GM12892 (cell line): ENCODE results near the gene TMEM138.

Source experiments
- DNase-seq: peaks from one replicate; pipeline ENCODE4 v3.0.0; 2011; ENCODE audit not compliant: insufficient read length
- FAIRE-seq: peaks from 2 replicates; lab custom pipeline; 2011; peaks lifted over from hg19 to GRCh38; lab: Jason Lieb, UNC
- POLR2A ChIP-seq: IDR thresholded peaks from 2 replicates; pipeline ENCODE4 v1.6.1; 2011; ENCODE audit warnings: low read depth, low read length, control low read depth
- POLR2AphosphoS5 ChIP-seq: IDR thresholded peaks from 2 replicates; pipeline ENCODE4 v1.6.1; 2011; ENCODE audit warnings: low read depth, low read length, control low read depth
- TAF1 ChIP-seq: IDR thresholded peaks from 2 replicates; pipeline ENCODE4 v1.6.1; 2011; ENCODE audit warnings: low read depth, mild to moderate bottlenecking, control low read depth, low read length, borderline replicate concordance

TMEM138 gene

GRCh38 chr11:61345170-61345610 lies 17.0 kb upstream of the TMEM138 start:
- TF ChIP-seq POLR2AphosphoS5 (no peak), TAF1 (no peak), POLR2A (no peak)
- DNase-seq (no peak), FAIRE-seq (no peak)

GRCh38 chr11:61345954-61346843 lies 16.0 kb upstream of the TMEM138 start:
- no peak for TF ChIP-seq POLR2A
- no peak for TF ChIP-seq POLR2AphosphoS5
- TF ChIP-seq TAF1, result no peak
- no peak for FAIRE-seq
- no peak for DNase-seq

GRCh38 chr11:61347916-61348461 lies 14.2 kb upstream of the TMEM138 start:
- FAIRE-seq (no peak), DNase-seq (no peak)
- TF ChIP-seq POLR2AphosphoS5 (no peak), TAF1 (no peak), POLR2A (no peak)

- no peak for DNase-seq
- FAIRE-seq, result no peak
- no peak for TF ChIP-seq TAF1
- 0 out of 2 replicates have a peak, but pooled peaks have one; percentile 5 for TF ChIP-seq POLR2AphosphoS5
- TF ChIP-seq POLR2A, result no peak
Observed at GRCh38 chr11:61349189-61349751, 12.9 kb upstream of the TMEM138 start.

- TF ChIP-seq TAF1 (no peak), POLR2AphosphoS5 (no peak), POLR2A (no peak)
- DNase-seq (no peak), FAIRE-seq (no peak)
Observed at GRCh38 chr11:61349916-61350315, 12.3 kb upstream of the TMEM138 start.

- no peak for FAIRE-seq
- DNase-seq, result no peak
- TF ChIP-seq TAF1 (no peak), POLR2A (no peak)
Observed at GRCh38 chr11:61350336-61350735, 11.8 kb upstream of the TMEM138 start.

- FAIRE-seq (no peak), DNase-seq (no peak)
- no peak for TF ChIP-seq POLR2A
- TF ChIP-seq TAF1, result no peak
- TF ChIP-seq POLR2AphosphoS5, result no peak
Observed at GRCh38 chr11:61350803-61351202, 11.4 kb upstream of the TMEM138 start.

- no peak for DNase-seq
- TF ChIP-seq POLR2AphosphoS5 (no peak), TAF1 (no peak), POLR2A (no peak)
- FAIRE-seq, result no peak
Observed at GRCh38 chr11:61352038-61352437, 10.1 kb upstream of the TMEM138 start.

GRCh38 chr11:61353131-61354067 lies 8.8 kb upstream of the TMEM138 start:
- FAIRE-seq (no peak), DNase-seq (no peak)
- TF ChIP-seq POLR2AphosphoS5, result no peak
- no peak for TF ChIP-seq TAF1
- no peak for TF ChIP-seq POLR2A

- TF ChIP-seq POLR2AphosphoS5 (no peak), TAF1 (no peak), POLR2A (no peak)
- FAIRE-seq, result no peak
- no peak for DNase-seq
Observed at GRCh38 chr11:61354208-61354607, 8.0 kb upstream of the TMEM138 start.

GRCh38 chr11:61356706-61357105 lies 5.5 kb upstream of the TMEM138 start:
- TF ChIP-seq POLR2A (no peak), TAF1 (no peak)
- FAIRE-seq (peak; percentile 14), DNase-seq (no peak)
